Neuronal stem cell (in vitro differentiated cells): ENCODE results near the gene ACYP1.

Experiments
- DNase-seq: peaks from one replicate; pipeline ENCODE4 v3.0.0-alpha.2; 2013; ENCODE audit warnings: low spot score
- H2AFZ ChIP-seq: one replicate; pipeline ENCODE4 v1.6.1; 2013; ENCODE audit warnings: mild to moderate bottlenecking, low read length, inconsistent platforms
- H2AK5ac ChIP-seq: 2 replicates; pipeline ENCODE4 v1.6.1; 2013; ENCODE audit warnings: low read depth, mild to moderate bottlenecking, inconsistent platforms, low read length, moderate library complexity, mixed read lengths
- H2BK120ac ChIP-seq: 2 replicates; pipeline ENCODE4 v1.6.1; 2013; ENCODE audit warnings: low read depth, mild to moderate bottlenecking, inconsistent platforms, low read length, moderate library complexity, mixed read lengths
- H2BK12ac ChIP-seq: one replicate; pipeline ENCODE4 v1.6.1; 2013; ENCODE audit warnings: low read length, inconsistent platforms
- H2BK15ac ChIP-seq: 2 replicates; pipeline ENCODE4 v1.6.1; 2013; ENCODE audit warnings: mild to moderate bottlenecking, low read length, inconsistent platforms, mixed read lengths
- H2BK5ac ChIP-seq: one replicate; pipeline ENCODE4 v1.6.1; 2013; ENCODE audit warnings: inconsistent platforms, mild to moderate bottlenecking, low read length, moderate library complexity
- H3K14ac ChIP-seq: one replicate; pipeline ENCODE4 v1.6.1; 2013; ENCODE audit warnings: low read length, inconsistent platforms
- H3K18ac ChIP-seq: 2 replicates; pipeline ENCODE4 v1.6.1; 2013; ENCODE audit warnings: low read length, inconsistent platforms
- H3K23ac ChIP-seq: 2 replicates; pipeline ENCODE4 v1.6.1; 2013; ENCODE audit warnings: low read depth, mild to moderate bottlenecking, mixed read lengths, low read length, inconsistent platforms; ENCODE audit not compliant: poor library complexity
- H3K27ac ChIP-seq: replicated peaks from 3 replicates; pipeline ENCODE4 v1.5.1; 2013; ENCODE audit warnings: low read length, inconsistent platforms
- H3K27me3 ChIP-seq, 3 experiments: 2 replicates each; pipeline ENCODE4 v1.6.1; 2013; ENCODE audit warnings: low read length in 3 of 3, mild to moderate bottlenecking in 2 of 3, inconsistent platforms in 1 of 3, low read depth in 1 of 3, mixed read lengths in 1 of 3, moderate library complexity in 1 of 3; ENCODE audit not compliant: control insufficient read depth in 3 of 3, insufficient read depth in 3 of 3
- H3K36me3 ChIP-seq, 2 donors: replicated peaks in 1 of 2; 2 replicates each; pipeline ENCODE4 v1.6.1; 2013; ENCODE audit warnings: low read length in 2 of 2; ENCODE audit not compliant: control insufficient read depth in 2 of 2, insufficient read depth in 2 of 2
- H3K4ac ChIP-seq: 2 replicates; pipeline ENCODE4 v1.6.1; 2013; ENCODE audit warnings: inconsistent platforms, mild to moderate bottlenecking, low read length, moderate library complexity
- H3K4me1 ChIP-seq, 2 donors: 1 replicate in 1 of 2; 2 replicates in 1 of 2; pipeline ENCODE4 v1.6.1; 2013; ENCODE audit warnings: low read length in 2 of 2, low read depth in 1 of 2; ENCODE audit not compliant: control insufficient read depth in 2 of 2, insufficient read depth in 1 of 2
- H3K4me2 ChIP-seq: one replicate; pipeline ENCODE4 v1.6.1; 2013; ENCODE audit warnings: mild to moderate bottlenecking, low read length, inconsistent platforms; ENCODE audit not compliant: insufficient read depth, poor library complexity, severe bottlenecking
- H3K4me3 ChIP-seq, 2 donors: 2 replicates each; pipeline ENCODE4 v1.5.1; 2013; ENCODE audit warnings: low read length in 2 of 2, mild to moderate bottlenecking in 2 of 2, inconsistent platforms in 1 of 2, moderate library complexity in 1 of 2
- H3K79me1 ChIP-seq: one replicate; pipeline ENCODE4 v1.6.1; 2013; ENCODE audit warnings: low read depth, mild to moderate bottlenecking, inconsistent platforms, low read length, moderate library complexity
- H3K9ac ChIP-seq: one replicate; pipeline ENCODE4 v1.6.1; 2013; ENCODE audit warnings: mild to moderate bottlenecking, low read depth, low read length, inconsistent platforms; ENCODE audit not compliant: poor library complexity
- H3K9me3 ChIP-seq, 2 donors: replicated peaks in 1 of 2; 2 replicates each; pipeline versions ENCODE3 to v1.6.1; 2013; ENCODE audit warnings: low read length in 2 of 2, mild to moderate bottlenecking in 2 of 2, inconsistent platforms in 1 of 2, low read depth in 1 of 2, mixed read lengths in 1 of 2, moderate library complexity in 1 of 2; ENCODE audit not compliant: control insufficient read depth in 2 of 2, insufficient read depth in 1 of 2
- H4K8ac ChIP-seq: one replicate; pipeline ENCODE4 v1.6.1; 2013; ENCODE audit warnings: low read depth, mild to moderate bottlenecking, inconsistent platforms, low read length, moderate library complexity
- H4K91ac ChIP-seq: one replicate; pipeline ENCODE4 v1.6.1; 2013; ENCODE audit warnings: low read length, low read depth, mild to moderate bottlenecking, inconsistent platforms; ENCODE audit not compliant: poor library complexity
- WGBS, 2 donors: extraction: QIAGEN DNeasy Blood & Tissue Kit; methylation state at CpG; one replicate each; pipeline ENCODE4 v1.1.7; 2013; ENCODE audit warnings: missing lambda C conversion rate in 2 of 2, mixed read lengths in 1 of 2; ENCODE audit not compliant: insufficient read length in 2 of 2, insufficient replicate concordance in 1 of 2; ENCODE audit errors: extremely low coverage in 2 of 2; 5-methylcytosine and 5-hydroxymethylcytosine counted together

Gene ACYP1

DNA sequence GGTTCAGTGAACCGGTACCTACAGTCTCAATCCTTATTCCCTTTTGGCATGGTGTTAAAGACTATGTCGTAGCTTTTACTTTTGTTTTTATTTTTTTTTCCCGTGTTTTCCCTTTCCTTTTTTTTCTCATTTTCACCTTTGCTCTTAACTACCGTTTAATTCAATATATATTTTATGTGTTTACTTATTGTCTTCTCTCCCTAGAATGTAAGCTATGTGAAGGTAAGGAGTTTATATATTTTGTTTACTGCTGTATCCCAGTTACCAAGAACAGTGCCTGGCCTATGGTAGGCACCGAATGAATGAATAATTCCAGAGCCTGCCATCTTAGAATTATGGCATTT lies 12.3 kb downstream of the ACYP1 start:
- no peak overlapping the region for H4K91ac ChIP-seq
- no peak overlapping the region for H3K9ac ChIP-seq
- H3K79me1 ChIP-seq, result no peaks in the 10 kb centered on the region
- H4K8ac ChIP-seq, result no peak overlapping the region
- H2AK5ac ChIP-seq, result no peak overlapping the region
- H2BK120ac ChIP-seq, result no peak overlapping the region
- DNase-seq, result no peak
- no peaks in the 10 kb centered on the region for H3K27me3 ChIP-seq
- no peak overlapping the region for H3K27ac ChIP-seq
- no peak overlapping the region for H3K18ac ChIP-seq
- no peak overlapping the region for H2BK15ac ChIP-seq
- no peak overlapping the region for H3K14ac ChIP-seq
- no peaks in the 10 kb centered on the region for H3K4me1 ChIP-seq
- no peak overlapping the region for H3K4ac ChIP-seq
- H3K4me3 ChIP-seq, result peak overlapping the region in 1 of 2 donors; percentile 45
- H2BK5ac ChIP-seq, result no peak overlapping the region
- H3K36me3 ChIP-seq, result peaks cover 0 to 39% of the 10 kb centered on the region in 2 donors
- WGBS, 2 donors, result no CpG with 5 or more reads among the region's 5 CpGs
- no peak overlapping the region for H2BK12ac ChIP-seq
- no peak overlapping the region for H2AFZ ChIP-seq
- peak overlapping the region; percentile 80 for H3K23ac ChIP-seq
- H3K9me3 ChIP-seq, result peaks cover 0 to 8% of the 10 kb centered on the region in 2 donors
- no peak overlapping the region for H3K4me2 ChIP-seq

- no peaks in the 10 kb centered on the region for H3K27me3 ChIP-seq
- H3K27ac ChIP-seq, result peak within 1 kb of the TSS; percentile 75
- no CpG with 5 or more reads among the region's 59 CpGs for WGBS, 2 donors
- peaks cover 0 to 5% of the 10 kb centered on the region in 2 donors for H3K9me3 ChIP-seq
- H2BK12ac ChIP-seq, result no peak within 1 kb of the TSS
- no peak within 1 kb of the TSS for H4K8ac ChIP-seq
- no peak within 1 kb of the TSS for H2BK5ac ChIP-seq
- peak within 1 kb of the TSS; percentile 81 for H3K4me2 ChIP-seq
- H3K18ac ChIP-seq, result peak within 1 kb of the TSS; percentile 95
- peak within 1 kb of the TSS; percentile 45 to 83 for H3K4me3 ChIP-seq
- peak; percentile 84 for DNase-seq
- H2AFZ ChIP-seq, result peak within 1 kb of the TSS; percentile 64
- no peak within 1 kb of the TSS for H2AK5ac ChIP-seq
- H3K4ac ChIP-seq, result no peak within 1 kb of the TSS
- peak within 1 kb of the TSS; percentile 80 for H3K23ac ChIP-seq
- H3K79me1 ChIP-seq, result no peaks in the 10 kb centered on the region
- H2BK15ac ChIP-seq, result no peak within 1 kb of the TSS
- H4K91ac ChIP-seq, result peak within 1 kb of the TSS; percentile 17
- no peaks in the 10 kb centered on the region for H3K4me1 ChIP-seq
- H3K9ac ChIP-seq, result no peak within 1 kb of the TSS
- H3K36me3 ChIP-seq, result peaks cover 0 to 34% of the 10 kb centered on the region in 2 donors
- no peak within 1 kb of the TSS for H2BK120ac ChIP-seq
- H3K14ac ChIP-seq, result no peak within 1 kb of the TSS
Observed at GRCh38 chr14:75050852-75051555, 12.8 kb downstream of the ACYP1 start, which contains the start of gene MLH3. Gene MLH3, minus strand, starts transcription at chr14:75051467. Its CDS starts 1,812 bp downstream, at chr14:75049655.

DNA sequence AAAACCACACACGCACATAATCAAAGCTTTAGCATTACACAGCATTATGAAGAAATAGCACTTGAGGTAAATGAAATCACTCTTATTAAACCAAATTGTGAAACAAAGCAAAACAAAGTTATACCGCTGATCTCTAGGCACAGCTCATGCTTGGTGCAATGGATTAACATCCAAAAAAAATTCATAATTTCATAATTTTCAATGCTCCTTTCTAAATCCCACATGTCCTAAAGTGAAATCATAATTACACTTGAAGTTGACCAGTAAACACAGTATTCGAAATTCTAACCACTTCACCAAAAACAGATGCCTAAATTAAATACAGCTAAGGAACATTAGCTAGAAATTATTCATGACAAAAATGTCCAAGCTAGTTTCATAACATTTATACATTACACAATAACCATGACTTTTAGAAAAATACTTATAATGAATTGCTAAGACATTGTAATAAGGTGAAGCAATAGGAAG lies 14.1 kb downstream of the ACYP1 start:
- no peak overlapping the region for H4K8ac ChIP-seq
- H3K36me3 ChIP-seq, result peaks cover 0 to 25% of the 10 kb centered on the region in 2 donors
- no peak overlapping the region for H3K27ac ChIP-seq
- no peak overlapping the region for H2AFZ ChIP-seq
- no peak overlapping the region for H3K4me2 ChIP-seq
- H3K9me3 ChIP-seq, result peaks cover 0 to 3% of the 10 kb centered on the region in 2 donors
- H3K23ac ChIP-seq, result no peak overlapping the region
- no peak overlapping the region for H3K4ac ChIP-seq
- H2BK15ac ChIP-seq, result no peak overlapping the region
- H3K9ac ChIP-seq, result no peak overlapping the region
- no peak for DNase-seq
- no peaks in the 10 kb centered on the region for H3K27me3 ChIP-seq
- no peak overlapping the region for H3K14ac ChIP-seq
- H2BK5ac ChIP-seq, result no peak overlapping the region
- H4K91ac ChIP-seq, result no peak overlapping the region
- no peak overlapping the region for H2BK120ac ChIP-seq
- H3K79me1 ChIP-seq, result no peaks in the 10 kb centered on the region
- H2BK12ac ChIP-seq, result no peak overlapping the region
- H2AK5ac ChIP-seq, result no peak overlapping the region
- WGBS, 2 donors, result no CpG with 5 or more reads among the region's 3 CpGs
- no peaks in the 10 kb centered on the region for H3K4me1 ChIP-seq
- no peak overlapping the region for H3K4me3 ChIP-seq
- no peak overlapping the region for H3K18ac ChIP-seq

- Histone ChIP-seq H2BK120ac (no peak overlapping the region), H3K23ac (no peak overlapping the region), H3K4me2 (no peak overlapping the region), H3K9ac (no peak overlapping the region), H2AK5ac (no peak overlapping the region), H3K4ac (no peak overlapping the region), H3K4me1 (no peaks in the 10 kb centered on the region), H3K9me3 (peaks cover 0 to 3% of the 10 kb centered on the region in 2 donors), H3K27ac (no peak overlapping the region), H4K8ac (no peak overlapping the region), H3K18ac (no peak overlapping the region), H2BK5ac (no peak overlapping the region), H3K4me3 (no peak overlapping the region), H2BK12ac (no peak overlapping the region), H3K79me1 (no peaks in the 10 kb centered on the region), H3K14ac (no peak overlapping the region), H3K27me3 (no peaks in the 10 kb centered on the region), H3K36me3 (peaks cover 0 to 19% of the 10 kb centered on the region in 2 donors), H2BK15ac (no peak overlapping the region), H4K91ac (no peak overlapping the region), H2AFZ (no peak overlapping the region)
- no CpG with 5 or more reads among the region's 5 CpGs for WGBS, 2 donors
- DNase-seq, result no peak
Observed at GRCh38 chr14:75049136-75049535, 14.7 kb downstream of the ACYP1 start.
